Suprapubic skin (tissue), 4 donors: Measurements from ENCODE around the gene SLC35F2.

Experiments used
- EP300 ChIP-seq: sonication (generic); formaldehyde crosslinking; IDR thresholded peaks from one replicate; pipeline ENCODE4 v1.6.1; 2017; ENCODE audit warnings: antibody characterized with exemption
- POLR2AphosphoS5 ChIP-seq, 3 donors: sonication (generic); formaldehyde crosslinking; IDR thresholded peaks; one replicate each; pipeline ENCODE4 v1.6.1; 2017; ENCODE audit warnings: antibody characterized with exemption in 3 of 3
- TF ChIP-seq, protein P1 (sequence below), 2 donors: fragments of 200-600 bp in 1 of 2; fragments of 450-650 bp in 1 of 2; sonication (generic) in 1 of 2; IDR thresholded peaks; one replicate each; pipeline ENCODE4 v1.5.1; 2016 to 2019; ENCODE audit warnings: antibody characterized with exemption in 2 of 2, mild to moderate bottlenecking in 1 of 2, moderate library complexity in 1 of 2

DNA sequence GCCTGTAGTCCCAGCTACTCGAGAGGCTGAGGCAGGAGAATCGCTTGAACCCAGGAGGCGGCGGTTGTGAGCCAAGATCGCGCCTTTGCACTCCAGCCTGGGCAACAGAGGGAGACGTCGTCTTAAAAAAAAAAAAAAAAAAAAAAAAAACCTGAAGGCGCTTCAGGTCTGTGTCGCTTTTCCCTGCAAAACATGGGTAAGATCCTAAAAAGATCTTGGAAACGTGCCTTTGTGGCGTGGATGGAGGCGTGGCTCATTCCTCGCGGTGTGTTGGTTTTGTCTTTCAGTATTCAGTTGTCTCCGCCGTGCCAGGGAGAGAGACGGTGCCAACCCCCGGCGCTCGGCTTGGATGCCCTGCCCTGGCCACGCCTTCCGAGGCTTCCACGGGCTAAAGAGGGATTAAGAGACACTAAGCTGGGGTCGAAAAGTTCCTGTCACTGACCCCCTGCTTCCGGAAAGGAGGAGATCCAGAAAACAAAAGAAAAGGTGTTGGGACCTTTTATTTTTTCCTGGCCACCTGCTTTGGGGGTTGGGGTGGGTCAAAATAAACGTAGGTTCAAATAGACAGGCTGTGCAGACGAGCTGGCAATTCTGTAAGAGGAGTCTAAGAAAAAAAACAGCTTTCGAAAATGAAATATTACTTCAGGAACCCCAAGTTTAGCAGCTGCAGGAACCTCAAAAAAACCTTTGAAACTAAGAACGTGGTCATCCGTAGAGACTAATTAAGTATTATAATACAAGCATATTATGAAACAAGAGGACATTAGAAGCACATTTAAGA, 1.1 kb upstream of the SLC35F2 start:
- TF ChIP-seq, protein P1, sequence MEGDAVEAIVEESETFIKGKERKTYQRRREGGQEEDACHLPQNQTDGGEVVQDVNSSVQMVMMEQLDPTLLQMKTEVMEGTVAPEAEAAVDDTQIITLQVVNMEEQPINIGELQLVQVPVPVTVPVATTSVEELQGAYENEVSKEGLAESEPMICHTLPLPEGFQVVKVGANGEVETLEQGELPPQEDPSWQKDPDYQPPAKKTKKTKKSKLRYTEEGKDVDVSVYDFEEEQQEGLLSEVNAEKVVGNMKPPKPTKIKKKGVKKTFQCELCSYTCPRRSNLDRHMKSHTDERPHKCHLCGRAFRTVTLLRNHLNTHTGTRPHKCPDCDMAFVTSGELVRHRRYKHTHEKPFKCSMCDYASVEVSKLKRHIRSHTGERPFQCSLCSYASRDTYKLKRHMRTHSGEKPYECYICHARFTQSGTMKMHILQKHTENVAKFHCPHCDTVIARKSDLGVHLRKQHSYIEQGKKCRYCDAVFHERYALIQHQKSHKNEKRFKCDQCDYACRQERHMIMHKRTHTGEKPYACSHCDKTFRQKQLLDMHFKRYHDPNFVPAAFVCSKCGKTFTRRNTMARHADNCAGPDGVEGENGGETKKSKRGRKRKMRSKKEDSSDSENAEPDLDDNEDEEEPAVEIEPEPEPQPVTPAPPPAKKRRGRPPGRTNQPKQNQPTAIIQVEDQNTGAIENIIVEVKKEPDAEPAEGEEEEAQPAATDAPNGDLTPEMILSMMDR (IDR thresholded peaks at IDR 0.05), result no peak
- TF ChIP-seq EP300 (no peak), POLR2AphosphoS5 (IDR thresholded peaks at IDR 0.05) (no peak)
